ENCODE measurements around the gene DENR.
"Not testable (repeated sequence)": the region's sequence is repeated elsewhere in the genome, so short reads cannot be mapped to it uniquely, and the experiment has no call there.

Gene DENR
- total RNA-seq: 28.1 to 88.6 (median 57.5) reads per million in 17 experiments

GRCh38 chr12:122752464-122753318 is at the start of gene DENR:
TSS of gene DENR (plus strand) at chr12:122752824. CDS start at chr12:122753702, 878 bp downstream.
- DNase-seq: peak; percentile 98 to 99 (median 99)

GRCh38 chr12:122702890-122703611 is 49.6 kb upstream of the DENR start, which contains the start of gene HCAR2:
TSS of gene HCAR2 (minus strand) at chr12:122703357. CDS start at chr12:122703283, 74 bp downstream.
- peak; percentile 47 to 77 (median 74) for DNase-seq

- not testable (repeated sequence) for DNase-seq
Observed at GRCh38 chr12:122703841-122704240, 48.8 kb upstream of the DENR start.

GRCh38 chr12:122709287-122709686 is 43.3 kb upstream of the DENR start:
- not testable (repeated sequence) for DNase-seq

GRCh38 chr12:122710341-122710740 is 42.3 kb upstream of the DENR start:
- DNase-seq: not testable (repeated sequence)

- peak; percentile 43 to 81 (median 65) for DNase-seq
Observed at GRCh38 chr12:122711266-122711665, 41.4 kb upstream of the DENR start.

GRCh38 chr12:122713491-122714188 is 39.0 kb upstream of the DENR start:
- not testable (repeated sequence) for DNase-seq

GRCh38 chr12:122715211-122715610 is 37.4 kb upstream of the DENR start:
- DNase-seq: not testable (repeated sequence)

GRCh38 chr12:122716658-122717057 is 36.0 kb upstream of the DENR start, which contains the start of gene HCAR3:
TSS of gene HCAR3 (minus strand) at chr12:122716811. CDS start at chr12:122716737, 74 bp downstream.
- DNase-seq: peak; percentile 75 to 87 (median 80)

- DNase-seq: no peak
Observed at GRCh38 chr12:122721057-122721545, 31.5 kb upstream of the DENR start.

GRCh38 chr12:122722387-122722786 is 30.2 kb upstream of the DENR start:
- peak; percentile 18 to 73 (median 48) for DNase-seq

- DNase-seq: no peak
Observed at GRCh38 chr12:122724641-122725243, 27.9 kb upstream of the DENR start.

GRCh38 chr12:122725452-122726079 is 27.1 kb upstream of the DENR start:
- no peak for DNase-seq

GRCh38 chr12:122726080-122726558 is 26.5 kb upstream of the DENR start:
- peak; percentile 31 to 73 (median 54) for DNase-seq

- no peak for DNase-seq
Observed at GRCh38 chr12:122729583-122730214, 22.9 kb upstream of the DENR start.

- DNase-seq: no peak
Observed at GRCh38 chr12:122730215-122731014, 22.2 kb upstream of the DENR start, which contains the start of gene HCAR1. TSS of gene HCAR1 (minus strand) at chr12:122730844. CDS start at chr12:122730339, 505 bp downstream.

- DNase-seq: peak in 3 of 4 experiments; percentile 45 to 50 (median 46)
Observed at GRCh38 chr12:122732170-122732569, 20.5 kb upstream of the DENR start.

- no peak for DNase-seq
Observed at GRCh38 chr12:122732611-122733010, 20.0 kb upstream of the DENR start.

GRCh38 chr12:122738571-122738970 is 14.1 kb upstream of the DENR start:
- DNase-seq: no peak

- DNase-seq: peak in 1 of 4 experiments; percentile 17
Observed at GRCh38 chr12:122740351-122740750, 12.3 kb upstream of the DENR start.
